Endothelial cell (in vitro differentiated cells): Measurements from ENCODE around the gene FAM13C. TPM values are rescaled to one million over a fixed set of nuclear protein-coding genes. Genes with fewer than 3 reads are reported as not detected.

Source experiments
- DNase-seq: peaks from one replicate; pipeline ENCODE4 v3.0.0; 2021; ENCODE audit warnings: low spot score
- H3K27ac Mint-ChIP-seq: one replicate; pipeline ENCODE4 v1.8.0; 2021; ENCODE audit warnings: mixed read lengths, inconsistent platforms; ENCODE audit not compliant: unreplicated experiment
- H3K27me3 Mint-ChIP-seq: one replicate; pipeline ENCODE4 v1.8.0; 2021; ENCODE audit warnings: mild to moderate bottlenecking, moderate library complexity, mixed read lengths, inconsistent platforms; ENCODE audit not compliant: unreplicated experiment
- H3K36me3 Mint-ChIP-seq: one replicate; pipeline ENCODE4 v1.8.0; 2021; ENCODE audit warnings: mild to moderate bottlenecking, low read depth, mixed read lengths, inconsistent platforms; ENCODE audit not compliant: unreplicated experiment
- H3K4me1 Mint-ChIP-seq: one replicate; pipeline ENCODE4 v1.8.0; 2021; ENCODE audit warnings: mild to moderate bottlenecking, mixed read lengths, inconsistent platforms; ENCODE audit not compliant: unreplicated experiment
- H3K4me3 Mint-ChIP-seq: one replicate; pipeline ENCODE4 v1.8.0; 2021; ENCODE audit warnings: mild to moderate bottlenecking, mixed read lengths, inconsistent platforms; ENCODE audit not compliant: unreplicated experiment
- H3K9me3 Mint-ChIP-seq: one replicate; pipeline ENCODE4 v1.8.0; 2021; ENCODE audit warnings: mixed read lengths, inconsistent platforms; ENCODE audit not compliant: unreplicated experiment
- CTCF ChIP-seq: fragments of 200-600 bp; sonication (generic); IDR thresholded peaks from one replicate; pipeline ENCODE4 v1.5.0; 2021; ENCODE audit warnings: antibody characterized with exemption; ENCODE audit not compliant: unreplicated experiment
- total RNA-seq: library from RNA; stranded (reverse); fragmentation: NEBNext Ultra II Directional; extraction: Animal tissue kit (Norgen Biotek cat#: 25700); gene quantifications from one replicate; pipeline ENCODE4 v1.2.1, GENCODE V29; 2021; ENCODE audit not compliant: unreplicated experiment

Gene FAM13C
- total RNA-seq, 1 donor from 2014 or later = 57.9 TPM

- TF ChIP-seq CTCF = no peak
- Mint-ChIP-seq H3K27me3 (no peaks in the 10 kb centered on the region), H3K9me3 (peaks cover 6% of the 10 kb centered on the region), H3K4me1 (no peaks in the 10 kb centered on the region), H3K4me3 (no peak overlapping the region), H3K27ac (no peak overlapping the region), H3K36me3 (no peaks in the 10 kb centered on the region)
- DNase-seq = no peak
Observed at GRCh38 chr10:59395984-59396383, 33.6 kb upstream of the FAM13C start.

- DNase-seq = no peak
- H3K4me1 Mint-ChIP-seq = no peaks in the 10 kb centered on the region
- H3K36me3 Mint-ChIP-seq = no peaks in the 10 kb centered on the region
- no peak for TF ChIP-seq CTCF
- H3K9me3 Mint-ChIP-seq = no peaks in the 10 kb centered on the region
- H3K4me3 Mint-ChIP-seq = no peak overlapping the region
- H3K27ac Mint-ChIP-seq = no peak overlapping the region
- no peaks in the 10 kb centered on the region for H3K27me3 Mint-ChIP-seq
Observed at GRCh38 chr10:59393349-59393748, 31.0 kb upstream of the FAM13C start.

GRCh38 chr10:59391060-59391459, 28.7 kb upstream of the FAM13C start:
- H3K36me3 Mint-ChIP-seq = no peaks in the 10 kb centered on the region
- H3K4me3 Mint-ChIP-seq = no peak overlapping the region
- no peaks in the 10 kb centered on the region for H3K27me3 Mint-ChIP-seq
- no peak for TF ChIP-seq CTCF
- no peaks in the 10 kb centered on the region for H3K4me1 Mint-ChIP-seq
- H3K9me3 Mint-ChIP-seq = no peaks in the 10 kb centered on the region
- H3K27ac Mint-ChIP-seq = no peak overlapping the region
- no peak for DNase-seq

- no peaks in the 10 kb centered on the region for H3K36me3 Mint-ChIP-seq
Observed at GRCh38 chr10:59388671-59388976, 26.3 kb upstream of the FAM13C start.

More at GRCh38 chr10:59388671-59388976, 26.3 kb upstream of the FAM13C start:
- no peak for DNase-seq
- TF ChIP-seq CTCF = no peak
- Mint-ChIP-seq H3K4me1 (peaks cover 6% of the 10 kb centered on the region), H3K27me3 (no peaks in the 10 kb centered on the region), H3K27ac (no peak overlapping the region), H3K4me3 (no peak overlapping the region), H3K9me3 (no peaks in the 10 kb centered on the region)
